GM12878 (cell line): ENCODE measurements around the gene NUP210L. TPM values are rescaled to one million over a fixed set of nuclear protein-coding genes. Genes with fewer than 3 reads are reported as not detected.

Experiments used
- ATAC-seq: fragments of 200-7000 bp; cut with Tn5 transposase; 3 replicates; pipeline ENCODE4 v1.9.1; 2020; ENCODE audit warnings: mild to moderate bottlenecking, moderate library complexity
- BruUV-seq: library from RNA; stranded (reverse); fragments of 400-500 nt; replicated peaks from 2 replicates; lab custom pipeline; 2021; lab: Mats Ljungman, UMichigan
- CTCF ChIA-PET: fragments of 300-600 bp; sonication (Branson Sonifier 250); formaldehyde crosslinking; extraction: SDS; loops from one replicate; lab custom pipeline; 2021; ENCODE audit warnings: inconsistent platforms; lab: Yijun Ruan, JAX
- POLR2A ChIA-PET: fragments of 350-600 bp; formaldehyde crosslinking; extraction: SDS; loops from one replicate; lab custom pipeline; 2021; ENCODE audit warnings: inconsistent platforms; lab: Charles Lee
- RAD21 ChIA-PET: fragments of 300-600 bp; sonication (Branson Sonifier 250); formaldehyde crosslinking; loops from one replicate; lab custom pipeline; 2023; ENCODE audit warnings: antibody characterized with exemption; ENCODE audit not compliant: unreplicated experiment; lab: Charles Lee
- SMC1A ChIA-PET: fragments of 300-600 bp; sonication (Branson Sonifier 250); formaldehyde crosslinking; loops from one replicate; lab custom pipeline; 2023; ENCODE audit not compliant: unreplicated experiment, uncharacterized antibody; lab: Charles Lee
- DNase-seq: peaks from one replicate; pipeline ENCODE4 v3.0.0-alpha.2; 2011; ENCODE audit warnings: low read depth, low spot score
- FAIRE-seq: peaks from 3 replicates; lab custom pipeline; 2011; peaks lifted over from hg19 to GRCh38; lab: Jason Lieb, UNC
- H2AFZ ChIP-seq: 2 replicates; pipeline ENCODE4 v1.6.0; 2011; ENCODE audit warnings: low read depth, low read length, control low read depth; ENCODE audit not compliant: control insufficient read depth
- H3K27ac ChIP-seq: 2 replicates; pipeline ENCODE4 v1.5.1; 2011; ENCODE audit warnings: control low read depth; ENCODE audit not compliant: control insufficient read depth, insufficient read depth
- H3K27me3 ChIP-seq, 2 experiments: replicated peaks in 1 of 2; 2 replicates each; pipeline versions ENCODE4 v1.6.0 to v1.6.1; 2011; ENCODE audit warnings: low read length in 1 of 2; ENCODE audit not compliant: control insufficient read depth in 2 of 2, insufficient read depth in 2 of 2
- H3K36me3 ChIP-seq, 2 experiments: 2 replicates each; pipeline ENCODE4 v1.5.1; 2011; ENCODE audit warnings: low read length in 1 of 2; ENCODE audit not compliant: control insufficient read depth in 2 of 2, insufficient read depth in 2 of 2
- H3K4me1 ChIP-seq: 2 replicates; pipeline ENCODE4 v1.6.1; 2011; ENCODE audit warnings: mild to moderate bottlenecking, low read length, moderate library complexity, mixed read lengths; ENCODE audit not compliant: control insufficient read depth, insufficient read depth
- H3K4me2 ChIP-seq: 2 replicates; pipeline ENCODE4 v1.6.0; 2011; ENCODE audit warnings: control low read depth; ENCODE audit not compliant: control insufficient read depth, insufficient read depth
- H3K4me3 ChIP-seq: fragments of 200-600 bp; sonication (generic); 2 replicates; pipeline ENCODE4 v1.5.1; 2016
- H3K79me2 ChIP-seq: 2 replicates; pipeline ENCODE4 v1.6.0; 2011; ENCODE audit warnings: low read length; ENCODE audit not compliant: control insufficient read depth, insufficient read depth
- H3K9ac ChIP-seq: 2 replicates; pipeline ENCODE4 v1.8.0; 2011; ENCODE audit warnings: low read length, control low read depth, mixed read lengths; ENCODE audit not compliant: control insufficient read depth, insufficient read depth
- H3K9me3 ChIP-seq: replicated peaks from 3 replicates; pipeline ENCODE4 v1.5.1; 2011; ENCODE audit warnings: mild to moderate bottlenecking, low read length; ENCODE audit not compliant: control insufficient read depth, insufficient read depth
- H4K20me1 ChIP-seq: 2 replicates; pipeline ENCODE4 v1.6.0; 2011; ENCODE audit not compliant: control insufficient read depth, insufficient read depth
- ATF3 ChIP-seq: IDR thresholded peaks from 2 replicates; pipeline ENCODE4 v1.6.1; 2011; ENCODE audit warnings: low read depth, mild to moderate bottlenecking, low read length, moderate library complexity, borderline replicate concordance; ENCODE audit errors: extremely low read depth
- BHLHE40 ChIP-seq, 2 experiments: fragments of 450-650 bp in 1 of 2; IDR thresholded peaks; 2 replicates each; pipeline ENCODE4 v1.6.1; 2011 to 2017; ENCODE audit warnings: low read depth in 2 of 2, borderline replicate concordance in 1 of 2, improper control_type of control experiment in 1 of 2, low read length in 1 of 2, mild to moderate bottlenecking in 1 of 2
- CREM ChIP-seq: IDR thresholded peaks from 2 replicates; pipeline ENCODE4 v1.6.1; 2014; ENCODE audit warnings: antibody characterized with exemption, low read depth
- IKZF1 ChIP-seq: fragments of 450-650 bp; conservative IDR thresholded peaks from 2 replicates; pipeline ENCODE4 v1.6.1; 2017; ENCODE audit warnings: antibody characterized with exemption, mild to moderate bottlenecking
- KAT2A ChIP-seq: conservative IDR thresholded peaks from 2 replicates; pipeline ENCODE4 v1.6.1; 2011; ENCODE audit warnings: low read depth, low read length; ENCODE audit not compliant: control insufficient read depth
- KLF5 ChIP-seq: fragments of 450-650 bp; IDR thresholded peaks from 2 replicates; pipeline ENCODE4 v1.6.1; 2014; ENCODE audit warnings: mild to moderate bottlenecking; ENCODE audit not compliant: partially characterized antibody
- MYB ChIP-seq: fragments of 150-350 bp; IDR thresholded peaks from 2 replicates; pipeline ENCODE4 v1.6.1; 2014; ENCODE audit warnings: mild to moderate bottlenecking, low read depth, low read length, borderline replicate concordance
- NFYB ChIP-seq: IDR thresholded peaks from 2 replicates; pipeline ENCODE4 v1.6.1; 2011; ENCODE audit warnings: low read depth, mild to moderate bottlenecking, low read length, improper control_type of control experiment, moderate library complexity; ENCODE audit not compliant: insufficient read depth
- NRF1 ChIP-seq: conservative IDR thresholded peaks from 2 replicates; pipeline ENCODE4 v1.6.1; 2011; ENCODE audit warnings: mild to moderate bottlenecking, low read depth, low read length, improper control_type of control experiment
- POLR2AphosphoS5 ChIP-seq: IDR thresholded peaks from 2 replicates; pipeline ENCODE4 v1.6.1; 2011; ENCODE audit warnings: mild to moderate bottlenecking, low read length, inconsistent platforms
- POU2F2 ChIP-seq: IDR thresholded peaks from 3 replicates; pipeline ENCODE4 v1.6.1; 2011; ENCODE audit warnings: low read depth, mild to moderate bottlenecking, low read length, borderline replicate concordance
- RAD21 ChIP-seq: IDR thresholded peaks from 2 replicates; pipeline ENCODE4 v1.6.1; 2011; ENCODE audit warnings: mild to moderate bottlenecking, low read depth, low read length, moderate library complexity; ENCODE audit not compliant: insufficient read depth
- RAD51 ChIP-seq: fragments of 450-650 bp; IDR thresholded peaks from 2 replicates; pipeline ENCODE4 v1.6.1; 2016; ENCODE audit warnings: moderate library complexity, mild to moderate bottlenecking, inconsistent platforms
- RCOR1 ChIP-seq: conservative IDR thresholded peaks from 2 replicates; pipeline ENCODE4 v1.6.1; 2012; ENCODE audit warnings: low read depth, low read length, improper control_type of control experiment
- REST ChIP-seq: IDR thresholded peaks from 2 replicates; pipeline ENCODE4 v1.6.1; 2012; ENCODE audit warnings: mild to moderate bottlenecking, low read depth, low read length
- SRF ChIP-seq, 2 experiments: IDR thresholded peaks; 2 replicates each; pipeline ENCODE4 v1.6.1; 2011; ENCODE audit warnings: low read depth in 2 of 2, low read length in 2 of 2, mild to moderate bottlenecking in 1 of 2, moderate library complexity in 1 of 2
- SUPT20H ChIP-seq: IDR thresholded peaks from 2 replicates; pipeline ENCODE4 v1.6.1; 2011; ENCODE audit warnings: low read depth, mild to moderate bottlenecking, low read length, moderate library complexity, borderline replicate concordance; ENCODE audit not compliant: control insufficient read depth
- WGBS: methylation state at CpG from one replicate; pipeline ENCODE4 v1.1.6; 2016; ENCODE audit warnings: low lambda C conversion rate; ENCODE audit not compliant: insufficient replicate concordance, insufficient coverage; ENCODE audit errors: missing lambda C conversion rate; 5-methylcytosine and 5-hydroxymethylcytosine counted together
- in situ Hi-C: fragments of 300-500 bp; cut with MboI; formaldehyde crosslinking; loops from 9 replicates; pipeline ENCODE4 v1.14.3; 2018; ENCODE audit warnings: mixed read lengths
- intact Hi-C: fragments of 100-400 bp; cut with micrococcal nuclease; formaldehyde crosslinking; loops from one replicate; pipeline ENCODE4 v1.14.2; 2022; ENCODE audit not compliant: unreplicated experiment
- polyA plus RNA-seq, 11 experiments: library from polyadenylated mRNA; depleted of rRNA in 4 of 11; unstranded in 6 of 11; stranded (reverse) in 5 of 11; fragments of >200 nt; fragmentation: Nextera tagmentation in 4 of 11; fragmentation: Illumina TruSeq in 1 of 11; extraction: Ambion mirVana in 4 of 11; extraction: Trizol in 1 of 11; gene quantifications; 1 replicate in 1 of 11; 2 replicates in 10 of 11; pipeline versions ENCODE4 v1.2.1 to v1.2.3, GENCODE V29; 2011 to 2016; ENCODE audit warnings: inconsistent platforms in 2 of 11, missing spikeins in 2 of 11, low read depth in 1 of 11
- total RNA-seq, 4 experiments: library from RNA; depleted of rRNA in 3 of 4; stranded (reverse); fragments of >200 nt in 3 of 4; fragmentation: Illumina TruSeq in 1 of 4; extraction: Trizol in 1 of 4; gene quantifications; 2 replicates each; pipeline versions ENCODE4 v1.2.1 to v1.2.3, GENCODE V29; 2013 to 2021

Gene NUP210L
- total and polyA plus RNA-seq, 10 of the 15 experiments (the other 5 are each of a cell fraction or from before 2014, with no cell fraction given), result 0.04 to 0.08 (median 0.07) TPM; not detected in 7

GRCh38 chr1:153951183-153951582 lies 203.7 kb downstream of the NUP210L start:
- RAD21 ChIA-PET, result no interaction called here
- CTCF ChIA-PET, result interaction anchor here (1.7 kb wide), 1 partner anchor 22 kb away, joined by 3 read pairs; no protein-coding TSS in a partner anchor

More at GRCh38 chr1:153951183-153951582, 203.7 kb downstream of the NUP210L start:
- no TSS peak for BruUV-seq
- H3K27me3 ChIP-seq, result no peaks in the 10 kb centered on the region
- no peak overlapping the region for H2AFZ ChIP-seq
- no peak overlapping the region for H3K27ac ChIP-seq
- no peak for ATAC-seq
- no peak overlapping the region for H3K4me2 ChIP-seq
- intact Hi-C loops, result no loop called here
- in situ Hi-C loops, result no loop called here
- H3K9me3 ChIP-seq, result no peaks in the 10 kb centered on the region
- WGBS, result 73% methylated on average over 10 of the region's 11 CpGs
- ChIA-PET POLR2A (interaction anchor here (1.3 kb wide), 1 partner anchor 153 kb away, joined by 4 read pairs; no protein-coding TSS in a partner anchor), SMC1A (interaction anchor here (1.0 to 2.1 kb wide), 2 partner anchors 11 to 158 kb away, joined by 3 to 5 read pairs; no protein-coding TSS in a partner anchor)
- no peak for DNase-seq
- H3K4me1 ChIP-seq, result peaks cover 13% of the 10 kb centered on the region
- peaks cover 33 to 38% of the 10 kb centered on the region in 2 experiments; a peak in 3 of 4 replicates for H3K36me3 ChIP-seq
- H3K4me3 ChIP-seq, result no peak overlapping the region
- H3K9ac ChIP-seq, result no peak overlapping the region
- TF ChIP-seq KLF5 (no peak), POU2F2 (no peak), RCOR1 (no peak), BHLHE40 (IDR thresholded peaks at IDR 0.05; ENCODE audit: borderline replicate concordance in 1 of 2, low read depth in 2 of 2, low read length in 1 of 2) (no peak), CREM (no peak), NRF1 (no peak), IKZF1 (no peak), RAD21 (no peak), RAD51 (no peak), POLR2AphosphoS5 (no peak), NFYB (no peak), MYB (no peak), ATF3 (no peak), SUPT20H (no peak), REST (no peak), KAT2A (no peak), SRF (IDR thresholded peaks at IDR 0.05; ENCODE audit: low read depth in 2 of 2, low read length in 2 of 2) (no peak)
- H4K20me1 ChIP-seq, result peaks cover 10% of the 10 kb centered on the region; the same call in 1 of the 2 replicates
- peaks cover 33% of the 10 kb centered on the region for H3K79me2 ChIP-seq
- no peak for FAIRE-seq
